PFSK-1 (cell line): ENCODE measurements around the gene PREX1.

Experiments used
- POLR2AphosphoS5 ChIP-seq: IDR thresholded peaks from 2 replicates; pipeline ENCODE4 v1.6.1; 2012; ENCODE audit warnings: low read depth, mild to moderate bottlenecking, control low read depth, low read length, moderate library complexity
- REST ChIP-seq, 2 experiments: IDR thresholded peaks; 2 replicates each; pipeline versions ENCODE4 v1.6.1 to v1.8.0; 2011 to 2012; ENCODE audit warnings: low read depth in 2 of 2, low read length in 2 of 2, control low read depth in 1 of 2, inconsistent platforms in 1 of 2, mild to moderate bottlenecking in 1 of 2, moderate library complexity in 1 of 2; ENCODE audit not compliant: insufficient read depth in 1 of 2
- TAF1 ChIP-seq: IDR thresholded peaks from 2 replicates; pipeline ENCODE4 v1.6.1; 2012; ENCODE audit warnings: low read length, control low read depth, borderline replicate concordance; ENCODE audit not compliant: insufficient read depth

GRCh38 chr20:48725555-48725991 lies 102.2 kb downstream of the PREX1 start:
- TF ChIP-seq POLR2AphosphoS5 (no peak), REST (IDR thresholded peaks at IDR 0.05; ENCODE audit: insufficient read depth in 1 of 2, low read depth in 2 of 2, low read length in 2 of 2) (no peak), TAF1 (no peak)
